Superior temporal gyrus (tissue), 1 donor: ENCODE results near the gene OR52E8.

ENCODE experiments used
- DNase-seq: peaks from one replicate; pipeline ENCODE4 v3.0.0-alpha.2; 2016; ENCODE audit errors: extremely low spot score

OR52E8 gene

GRCh38 chr11:5857590-5857989 lies at the start of gene OR52E8:
TSS of gene OR52E8 (minus strand) at chr11:5857690. CDS start at chr11:5857690, 0 bp downstream.
- no peak for DNase-seq

GRCh38 chr11:5899534-5899933 lies 42.0 kb upstream of the OR52E8 start:
- no peak for DNase-seq

DNA sequence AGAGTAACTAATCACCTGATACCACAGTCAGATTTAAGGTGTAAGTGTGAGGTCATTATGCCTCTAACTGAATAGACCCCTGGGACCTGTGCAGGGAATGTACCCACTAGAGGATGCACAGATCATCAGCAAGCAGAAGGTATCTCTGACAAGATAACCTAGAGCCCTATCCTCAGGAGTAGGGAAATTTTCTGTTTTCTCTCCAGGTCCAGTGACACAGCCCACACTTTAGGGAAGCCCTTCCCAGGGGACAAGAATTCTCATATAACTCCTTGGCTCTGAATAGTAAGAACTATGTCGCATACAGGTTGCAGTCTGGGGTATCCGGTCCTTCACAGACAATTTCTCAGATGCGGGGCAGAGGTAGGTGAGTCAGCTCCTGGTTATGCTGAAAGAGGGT lies 35.4 kb upstream of the OR52E8 start, which contains the start of gene OR52E5:
Gene OR52E5, plus strand, starts transcription at position 301 of the 400 bp plus-strand sequence. CDS start 7,569 bp downstream, outside the sequence.
- DNase-seq = no peak

DNA sequence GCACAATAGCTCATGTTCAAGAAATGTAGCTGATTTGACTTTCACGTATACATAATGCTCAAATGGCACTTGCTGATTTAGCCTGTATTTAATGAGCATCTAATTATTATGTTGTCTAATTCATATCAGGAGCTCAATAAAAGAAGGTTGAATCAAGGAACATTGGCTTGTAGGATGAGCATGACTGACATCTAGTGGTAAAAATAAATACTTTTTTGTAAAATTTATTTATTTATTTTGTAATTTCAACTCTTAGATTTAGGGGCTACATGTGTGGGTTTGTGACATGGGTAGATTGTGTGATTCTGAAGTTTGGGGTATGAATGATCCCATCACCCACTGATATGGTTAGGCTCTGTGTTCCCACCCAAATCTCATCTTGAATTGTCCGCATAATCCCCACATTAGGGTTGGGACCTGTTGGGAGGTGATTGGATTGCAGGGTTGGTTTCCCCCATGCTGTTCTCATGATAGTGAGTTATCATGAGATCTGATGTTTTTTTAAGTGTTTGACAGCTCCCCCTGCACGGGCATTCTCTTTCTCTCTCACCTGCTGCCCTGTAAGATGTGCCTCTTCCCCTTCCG lies 33.8 kb upstream of the OR52E8 start:
- DNase-seq = peak; percentile 44

DNA sequence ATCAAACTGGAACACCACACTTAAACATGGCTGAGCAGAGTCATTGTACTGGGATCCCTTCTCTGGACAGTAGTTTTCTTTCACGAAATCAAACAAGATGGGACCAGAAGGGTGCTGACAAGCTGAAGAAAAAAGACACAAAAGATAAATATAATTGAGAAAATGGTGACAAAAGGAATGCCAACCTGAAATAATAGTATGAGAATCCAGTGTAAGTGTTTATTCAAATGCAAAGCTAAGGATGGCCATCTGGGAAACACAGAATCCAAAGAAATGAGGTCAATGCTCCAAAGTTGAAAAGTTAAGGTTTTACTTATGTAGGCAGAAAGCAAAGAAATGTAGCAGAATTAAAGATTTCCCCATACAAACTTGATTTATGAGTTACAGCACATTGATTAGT lies 30.2 kb upstream of the OR52E8 start:
- DNase-seq = no peak

- no peak for DNase-seq
Measured at GRCh38 chr11:5887172-5887571, 29.7 kb upstream of the OR52E8 start.

DNA sequence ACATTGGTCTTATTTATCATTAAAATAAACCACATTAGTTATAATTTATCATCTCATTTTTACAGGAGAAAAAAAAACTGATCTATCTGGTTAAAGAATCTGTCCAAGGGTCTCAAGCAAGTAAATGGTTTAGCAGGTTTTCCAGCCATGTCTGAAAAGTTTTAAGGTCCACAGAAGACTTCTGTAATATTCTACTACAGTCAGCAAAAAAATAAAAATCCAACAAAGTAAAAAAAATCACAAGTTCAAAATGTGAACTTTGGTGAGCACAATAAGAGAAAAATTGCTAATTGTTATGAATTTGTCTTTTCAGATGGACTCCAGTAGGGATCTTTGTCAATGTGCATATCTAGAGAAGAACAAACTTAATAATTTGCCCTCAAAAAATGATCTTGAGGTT lies 24.3 kb upstream of the OR52E8 start:
- no peak for DNase-seq

GRCh38 chr11:5880329-5880728 lies 22.8 kb upstream of the OR52E8 start, which contains the start of gene OR52E4:
TSS of gene OR52E4 (plus strand) at chr11:5880629. CDS start at chr11:5884293, 3,664 bp downstream.
- DNase-seq = no peak

DNA sequence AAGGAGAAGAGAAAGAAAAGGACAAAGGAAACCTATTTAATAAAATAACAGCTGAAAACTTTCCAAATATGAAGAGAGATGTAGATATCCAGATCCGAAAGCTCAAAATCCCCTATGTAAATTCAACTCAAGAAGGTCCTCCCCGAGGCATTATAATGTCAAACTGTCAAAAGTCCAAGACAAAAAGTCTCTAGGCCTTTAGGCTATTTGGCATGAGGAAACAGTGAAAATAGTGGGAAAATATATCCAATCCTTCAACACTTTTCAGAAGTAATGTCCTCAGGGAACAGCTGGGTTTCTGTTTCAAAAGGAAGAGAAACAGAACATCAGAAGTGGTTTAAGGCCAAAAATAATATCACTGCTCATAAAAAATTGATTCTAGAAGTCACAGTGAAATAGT lies 21.1 kb upstream of the OR52E8 start:
- no peak for DNase-seq

- no peak for DNase-seq
Measured at GRCh38 chr11:5865826-5866225, 8.3 kb upstream of the OR52E8 start.

DNA sequence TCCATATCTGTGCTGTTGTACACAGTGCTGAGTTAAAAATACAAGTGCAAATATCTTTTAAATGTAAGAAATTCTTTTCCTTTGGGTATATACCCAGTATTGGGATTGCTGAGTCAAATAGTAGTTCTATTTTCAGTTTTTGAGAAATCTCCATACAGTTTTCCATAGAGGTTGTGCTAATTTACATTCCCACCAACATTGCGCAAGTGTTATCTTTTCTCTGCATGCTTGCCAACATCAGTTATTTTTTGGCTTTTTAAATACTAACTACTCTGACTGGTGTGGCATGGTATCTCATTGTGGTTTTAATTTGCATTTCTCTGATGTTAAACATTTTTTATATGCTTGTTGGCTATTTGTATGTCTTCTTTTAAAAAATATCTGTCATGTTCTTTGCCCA lies 6.5 kb downstream of the OR52E8 start:
- DNase-seq = no peak

- no peak for DNase-seq
Measured at GRCh38 chr11:5847711-5848110, 9.8 kb downstream of the OR52E8 start.

GRCh38 chr11:5846701-5847100 lies 10.8 kb downstream of the OR52E8 start:
- no peak for DNase-seq

- DNase-seq = no peak
Measured at GRCh38 chr11:5841797-5842196, 15.7 kb downstream of the OR52E8 start, which contains the start of gene OR52E6. TSS of gene OR52E6 (minus strand) at chr11:5841897. CDS start at chr11:5841897, 0 bp downstream.

DNA sequence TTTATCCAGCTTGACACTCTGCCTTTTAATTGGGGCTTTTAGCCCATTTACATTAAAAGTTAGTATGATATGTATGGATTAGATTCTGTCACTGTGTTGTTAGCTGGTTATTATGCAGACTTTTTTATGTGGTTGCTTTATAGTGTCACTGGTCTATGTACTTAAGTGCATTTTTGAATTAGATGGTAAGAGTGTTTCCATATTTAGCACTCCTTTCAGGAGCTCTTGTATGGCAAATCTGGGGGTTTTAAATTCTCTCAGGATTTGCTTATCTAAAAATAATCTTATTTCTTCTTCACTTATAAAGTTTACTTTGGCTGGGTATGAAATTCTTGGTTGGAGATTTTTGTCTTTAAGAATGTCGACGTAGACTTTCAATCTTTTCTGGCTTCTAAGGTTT lies 19.8 kb downstream of the OR52E8 start:
- DNase-seq = no peak

DNA sequence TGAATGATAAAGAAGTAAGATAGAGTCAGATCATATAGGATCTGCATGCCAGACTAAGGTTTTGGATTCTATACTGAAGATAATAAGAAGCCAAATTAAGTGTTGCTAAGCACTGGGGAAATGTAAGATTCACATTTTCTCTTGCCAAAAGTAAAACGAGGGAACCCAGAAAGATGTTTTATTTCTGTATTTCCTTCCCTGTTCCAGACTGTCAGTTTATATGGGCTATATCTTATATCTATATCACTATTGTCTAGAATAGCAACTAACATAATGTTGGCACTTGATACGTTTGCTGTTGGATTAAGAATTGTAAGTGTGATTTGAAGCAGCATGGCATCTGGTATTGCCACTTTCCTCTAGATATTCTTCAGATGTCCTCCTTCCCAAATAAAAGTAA lies 24.0 kb downstream of the OR52E8 start:
- DNase-seq = no peak

- DNase-seq = no peak
Measured at GRCh38 chr11:5831196-5831829, 26.2 kb downstream of the OR52E8 start.

- DNase-seq = no peak
Measured at GRCh38 chr11:5818245-5818886, 39.1 kb downstream of the OR52E8 start.

DNA sequence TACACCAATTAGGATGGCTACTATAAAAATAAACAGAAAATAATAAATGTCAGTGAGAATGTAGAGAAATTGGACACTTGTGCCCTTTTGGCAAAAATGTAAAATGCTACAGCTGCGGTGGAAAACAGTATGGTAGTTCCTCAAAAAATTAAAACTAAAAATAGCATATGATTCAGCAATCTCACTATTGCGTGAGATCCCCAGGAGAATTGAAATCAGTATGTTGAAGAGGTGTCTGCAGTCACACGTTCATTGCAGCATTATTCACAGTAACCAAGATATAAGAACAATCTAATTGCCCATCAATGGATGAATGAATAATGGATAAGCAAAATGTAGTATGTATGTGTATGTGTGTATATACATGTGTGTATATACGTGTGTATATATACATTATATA lies 42.0 kb downstream of the OR52E8 start:
- DNase-seq = no peak

GRCh38 chr11:5809905-5810795 lies 47.3 kb downstream of the OR52E8 start:
- no peak for DNase-seq

- DNase-seq = no peak
Measured at GRCh38 chr11:5809122-5809519, 48.4 kb downstream of the OR52E8 start.
